Measurements from ENCODE around the gene ID1.

- TF ChIP-seq CTCF (IDR thresholded peaks at IDR 0.05) (no peak), PRDM15 (CRISPR knock-in tag; IDR thresholded peaks at IDR 0.05) (no peak), ZBTB43 (CRISPR knock-in tag; IDR thresholded peaks at IDR 0.05) (no peak), RELA (CRISPR knock-in tag; IDR thresholded peaks at IDR 0.05; ENCODE audit: borderline replicate concordance) (no peak), MAX (CRISPR knock-in tag; IDR thresholded peaks at IDR 0.05) (no peak), PREB (CRISPR knock-in tag; IDR thresholded peaks at IDR 0.05; ENCODE audit: borderline replicate concordance) (no peak), ZMAT4 (CRISPR knock-in tag; IDR thresholded peaks at IDR 0.05) (no peak), CBFB (CRISPR knock-in tag; IDR thresholded peaks at IDR 0.05; ENCODE audit: low read depth) (no peak)
These were observed 34.1 kb upstream of the ID1 start for GRCh38 chr20:31570735-31571617.

Data from WTC11 (cell line).